Natural killer cell (primary cell): ENCODE measurements around the gene BCR. TPM values are rescaled to one million over a fixed set of nuclear protein-coding genes. Genes with fewer than 3 reads are reported as not detected.

Source experiments
- ATAC-seq, 3 donors: fragments of 150-1000 bp in 2 of 3; fragments of 200-7000 bp in 1 of 3; cut with Tn5 transposase; 1 replicate in 1 of 3; 2 replicates in 2 of 3; pipeline ENCODE4 v1.10.0; 2021; ENCODE audit warnings: mild to moderate bottlenecking in 2 of 3, moderate library complexity in 2 of 3
- DNase-seq, 2 donors: peaks; one replicate each; pipeline versions ENCODE4 v3.0.0 to v3.0.0-alpha.2; 2013 to 2021; ENCODE audit warnings: mixed read lengths in 1 of 2
- H3K27ac ChIP-seq: one replicate; pipeline ENCODE4 v1.5.1; 2013; ENCODE audit warnings: mild to moderate bottlenecking, low read length
- H3K27me3 ChIP-seq: one replicate; pipeline ENCODE4 v1.6.1; 2013; ENCODE audit warnings: low read length; ENCODE audit not compliant: control insufficient read depth, insufficient read depth
- H3K36me3 ChIP-seq: one replicate; pipeline ENCODE4 v1.6.1; 2013; ENCODE audit warnings: low read length; ENCODE audit not compliant: control insufficient read depth, insufficient read depth
- H3K4me1 ChIP-seq: one replicate; pipeline ENCODE4 v1.6.1; 2013; ENCODE audit warnings: low read length; ENCODE audit not compliant: control insufficient read depth, insufficient read depth
- H3K4me3 ChIP-seq: one replicate; pipeline ENCODE4 v1.5.1; 2013; ENCODE audit warnings: low read length
- H3K9me3 ChIP-seq: one replicate; pipeline ENCODE4 v1.6.1; 2013; ENCODE audit warnings: low read length; ENCODE audit not compliant: control insufficient read depth, insufficient read depth
- H3K27ac Mint-ChIP-seq, 2 donors: one replicate each; pipeline ENCODE4 v1.8.0; 2022; ENCODE audit warnings: mild to moderate bottlenecking in 2 of 2, mixed read lengths in 2 of 2, moderate library complexity in 1 of 2
- H3K27me3 Mint-ChIP-seq, 2 donors: one replicate each; pipeline ENCODE4 v1.8.0; 2022; ENCODE audit warnings: low read depth in 2 of 2, mixed read lengths in 2 of 2
- H3K36me3 Mint-ChIP-seq: one replicate; pipeline ENCODE4 v1.8.0; 2022; ENCODE audit warnings: mixed read lengths
- H3K4me1 Mint-ChIP-seq, 2 donors: one replicate each; pipeline ENCODE4 v1.8.0; 2022; ENCODE audit warnings: mixed read lengths in 2 of 2
- H3K4me3 Mint-ChIP-seq: one replicate; pipeline ENCODE4 v1.8.0; 2022; ENCODE audit warnings: mild to moderate bottlenecking, moderate library complexity, mixed read lengths
- H3K9me3 Mint-ChIP-seq, 2 donors: one replicate each; pipeline ENCODE4 v1.8.0; 2022; ENCODE audit warnings: mixed read lengths in 2 of 2
- WGBS: methylation state at CpG from one replicate; pipeline ENCODE4 v1.1.7; 2013; ENCODE audit warnings: missing lambda C conversion rate; ENCODE audit not compliant: insufficient coverage; 5-methylcytosine and 5-hydroxymethylcytosine counted together
- intact Hi-C: fragments of 100-400 bp; cut with micrococcal nuclease; formaldehyde crosslinking; loops from one replicate; pipeline ENCODE4 v1.14.2; 2022
- total RNA-seq, 4 donors: library from RNA; stranded (reverse); fragments of 120-200 nt in 1 of 4; gene quantifications; one replicate each; pipeline versions ENCODE4 v1.2.3 to v1.2.4, GENCODE V29; 2013 to 2022
- TF ChIP-seq, protein P1 (sequence below): fragments of 200-600 bp; IDR thresholded peaks from one replicate; pipeline ENCODE4 v1.8.0; 2022; ENCODE audit warnings: antibody characterized with exemption

Gene BCR
- total RNA-seq, 3 donors from 2014 or later (not counting 1 experiment from before 2014, with no cell fraction given): 166 to 186 (median 167) TPM

DNA sequence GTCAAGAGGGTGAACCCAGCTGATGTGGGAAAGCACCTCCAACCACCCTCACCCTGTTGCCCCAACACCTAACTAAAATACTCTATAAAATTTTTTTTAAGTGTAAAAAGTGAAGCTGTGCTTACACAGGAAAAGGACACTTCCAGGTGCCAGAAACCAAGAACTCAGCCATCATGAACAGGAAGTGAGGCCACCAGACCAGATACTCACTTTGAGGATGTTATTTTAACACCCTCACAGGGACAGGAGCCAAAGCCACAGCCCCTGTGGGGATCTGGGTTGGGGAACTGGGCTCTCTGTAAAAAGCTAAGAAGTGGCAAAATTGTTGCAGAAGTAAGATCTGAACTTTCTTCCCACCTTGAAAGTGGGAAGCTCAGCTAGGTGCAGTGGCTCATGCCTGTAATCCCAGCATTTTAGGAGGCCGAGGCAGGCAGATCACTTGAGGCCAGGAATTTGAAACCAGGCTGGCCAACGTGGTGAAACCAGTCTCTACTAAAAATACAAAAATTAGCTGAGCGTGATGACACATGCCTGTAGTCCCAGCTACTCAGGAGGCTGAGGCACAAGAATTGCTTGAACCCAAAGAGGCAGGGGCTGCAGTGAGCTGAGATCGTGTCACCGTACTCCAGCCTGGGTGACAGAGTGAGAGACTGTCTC lies 42.3 kb upstream of the BCR start:
- peak; percentile 62 to 85 (median 76) for ATAC-seq
- no peaks in the 10 kb centered on the region for H3K27me3 ChIP-seq
- H3K27ac ChIP-seq: peak overlapping the region; percentile 89
- Mint-ChIP-seq H3K4me1 (peaks cover 37 to 72% of the 10 kb centered on the region in 2 donors), H3K27ac (peak overlapping the region; percentile 96 to 99), H3K27me3 (no peaks in the 10 kb centered on the region), H3K4me3 (peak overlapping the region; percentile 87), H3K9me3 (no peaks in the 10 kb centered on the region), H3K36me3 (no peaks in the 10 kb centered on the region)
- peak; percentile 70 to 87 for DNase-seq
- TF ChIP-seq, protein P1, sequence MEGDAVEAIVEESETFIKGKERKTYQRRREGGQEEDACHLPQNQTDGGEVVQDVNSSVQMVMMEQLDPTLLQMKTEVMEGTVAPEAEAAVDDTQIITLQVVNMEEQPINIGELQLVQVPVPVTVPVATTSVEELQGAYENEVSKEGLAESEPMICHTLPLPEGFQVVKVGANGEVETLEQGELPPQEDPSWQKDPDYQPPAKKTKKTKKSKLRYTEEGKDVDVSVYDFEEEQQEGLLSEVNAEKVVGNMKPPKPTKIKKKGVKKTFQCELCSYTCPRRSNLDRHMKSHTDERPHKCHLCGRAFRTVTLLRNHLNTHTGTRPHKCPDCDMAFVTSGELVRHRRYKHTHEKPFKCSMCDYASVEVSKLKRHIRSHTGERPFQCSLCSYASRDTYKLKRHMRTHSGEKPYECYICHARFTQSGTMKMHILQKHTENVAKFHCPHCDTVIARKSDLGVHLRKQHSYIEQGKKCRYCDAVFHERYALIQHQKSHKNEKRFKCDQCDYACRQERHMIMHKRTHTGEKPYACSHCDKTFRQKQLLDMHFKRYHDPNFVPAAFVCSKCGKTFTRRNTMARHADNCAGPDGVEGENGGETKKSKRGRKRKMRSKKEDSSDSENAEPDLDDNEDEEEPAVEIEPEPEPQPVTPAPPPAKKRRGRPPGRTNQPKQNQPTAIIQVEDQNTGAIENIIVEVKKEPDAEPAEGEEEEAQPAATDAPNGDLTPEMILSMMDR: no peak
- intact Hi-C loops: loop anchor here (1.0 to 5.0 kb wide), 4 partner anchors 44 to 381 kb away; partner anchors contain the start of genes BCR and GNAZ
- no peak overlapping the region for H3K4me3 ChIP-seq
- H3K4me1 ChIP-seq: peaks cover 92% of the 10 kb centered on the region
- no peaks in the 10 kb centered on the region for H3K36me3 ChIP-seq
- WGBS: 6% methylated on average over 5 of the region's 5 CpGs
- no peaks in the 10 kb centered on the region for H3K9me3 ChIP-seq

DNA sequence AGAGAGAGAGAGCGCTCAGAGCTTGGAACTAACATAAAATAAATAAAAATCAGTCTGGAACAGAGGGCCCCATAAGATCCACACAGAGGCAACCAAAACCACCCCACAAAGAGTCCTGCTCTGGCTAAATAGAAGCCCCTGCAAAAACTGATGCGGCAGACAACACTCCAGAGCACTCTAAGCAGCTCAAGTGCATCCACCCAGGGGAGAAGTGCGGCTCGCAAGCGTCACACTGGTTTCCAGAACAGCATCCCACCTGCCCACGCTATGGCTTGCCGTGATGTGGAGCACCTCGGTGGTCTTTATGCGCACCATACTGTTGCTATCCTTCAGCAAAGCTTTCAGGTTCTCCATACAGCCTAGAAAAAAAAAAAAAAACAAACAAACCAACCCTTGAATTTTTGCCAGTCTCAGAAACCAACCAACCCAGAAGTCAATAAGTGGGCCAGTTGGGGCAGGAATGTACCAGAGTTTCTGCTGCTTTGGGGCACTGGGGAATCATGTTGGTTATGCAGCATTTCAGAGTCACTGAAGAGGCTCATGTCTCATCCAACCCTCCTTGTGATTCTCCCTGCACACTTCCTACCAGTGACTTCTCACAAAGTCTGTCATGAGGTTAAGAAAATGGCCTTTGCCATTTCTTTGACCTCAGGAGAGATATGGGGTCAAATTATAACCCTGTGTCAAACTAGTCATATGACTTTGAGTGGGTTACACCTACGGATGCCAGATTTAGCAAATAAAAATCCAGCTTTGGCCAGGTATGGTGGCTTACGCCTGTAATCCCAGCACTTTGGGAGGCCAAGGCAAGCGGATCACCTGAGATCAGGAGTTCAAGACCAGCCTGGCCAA lies 41.5 kb upstream of the BCR start:
- TF ChIP-seq, protein P1: no peak
- Mint-ChIP-seq H3K36me3 (no peaks in the 10 kb centered on the region), H3K4me3 (peak overlapping the region; percentile 87), H3K27ac (peak overlapping the region; percentile 96 to 99), H3K27me3 (no peaks in the 10 kb centered on the region), H3K9me3 (no peaks in the 10 kb centered on the region), H3K4me1 (peaks cover 37 to 77% of the 10 kb centered on the region in 2 donors)
- Histone ChIP-seq H3K27me3 (no peaks in the 10 kb centered on the region), H3K4me3 (no peak overlapping the region), H3K27ac (peak overlapping the region; percentile 89), H3K36me3 (no peaks in the 10 kb centered on the region), H3K9me3 (no peaks in the 10 kb centered on the region), H3K4me1 (peaks cover 95% of the 10 kb centered on the region)
- no peak for ATAC-seq
- intact Hi-C loops: loop anchor here (5.0 kb wide), 3 partner anchors 43 to 382 kb away; partner anchors contain the start of genes BCR and GNAZ
- 67% methylated on average over 11 of the region's 12 CpGs for WGBS
- peak in 1 of 2 donors; percentile 31 for DNase-seq

DNA sequence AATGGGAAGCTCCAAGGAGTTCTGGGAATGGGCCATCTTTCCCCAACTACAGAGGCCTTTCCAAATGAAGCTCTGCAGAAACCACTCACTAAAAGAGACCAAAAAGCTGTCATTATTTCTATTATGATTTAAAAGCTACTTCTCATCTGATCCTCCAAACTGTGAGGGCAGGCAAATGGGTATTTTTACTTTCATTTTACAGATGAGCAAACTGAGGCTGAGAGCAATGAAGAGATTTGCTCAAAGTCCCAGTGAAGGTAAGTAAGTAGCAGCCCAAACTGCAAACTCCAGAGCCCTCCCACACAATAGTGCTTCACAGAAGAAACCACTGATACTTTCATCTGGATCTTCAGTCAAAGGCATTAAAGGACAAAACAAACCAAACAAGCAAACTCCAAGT lies 39.9 kb upstream of the BCR start:
- no peaks in the 10 kb centered on the region for H3K36me3 Mint-ChIP-seq
- ATAC-seq (no peak), DNase-seq (no peak)
- intact Hi-C loops: no loop called here
- no peaks in the 10 kb centered on the region for H3K9me3 Mint-ChIP-seq
- no peak overlapping the region for H3K4me3 Mint-ChIP-seq
- no peaks in the 10 kb centered on the region for H3K27me3 Mint-ChIP-seq
- Histone ChIP-seq H3K27ac (peak overlapping the region; percentile 8), H3K9me3 (no peaks in the 10 kb centered on the region), H3K4me1 (peaks cover 95% of the 10 kb centered on the region), H3K36me3 (no peaks in the 10 kb centered on the region), H3K4me3 (no peak overlapping the region), H3K27me3 (no peaks in the 10 kb centered on the region)
- H3K27ac Mint-ChIP-seq: peak overlapping the region; percentile 94 to 96
- peaks cover 52 to 85% of the 10 kb centered on the region in 2 donors for H3K4me1 Mint-ChIP-seq
- TF ChIP-seq, protein P1: no peak
